Measurements from ENCODE around the gene SNRPA. TPM values are rescaled to one million over a fixed set of nuclear protein-coding genes. Genes with fewer than 3 reads are reported as not detected.

SNRPA gene
- total and polyA plus RNA-seq, 2 of the 4 experiments (the other 2 are of a cell fraction) = 30.3 to 81.3 TPM

GRCh38 chr19:40713939-40714338 lies 37.1 kb upstream of the SNRPA start:
- H3K56ac ChIP-seq (ENCODE audit: extremely low read depth, insufficient read depth, low read length) = no peak overlapping the region
- no peaks in the 10 kb centered on the region for H3K9me3 ChIP-seq (ENCODE audit: control insufficient read depth, insufficient read depth, low read length)
- TF ChIP-seq MXI1 (IDR thresholded peaks at IDR 0.05; ENCODE audit: borderline replicate concordance, low read depth, low read length) (no peak), MAZ (IDR thresholded peaks at IDR 0.05; ENCODE audit: borderline replicate concordance, low read depth, low read length) (no peak)
- H3K79me1 ChIP-seq (ENCODE audit: low read depth in 1 of 2, low read length in 2 of 2) = peaks cover 14 to 40% of the 10 kb centered on the region in 2 experiments; a peak in 3 of 4 replicates
- no peaks in the 10 kb centered on the region for H3K27me3 ChIP-seq (ENCODE audit: control insufficient read depth, insufficient read depth, low read length)
- no peak overlapping the region for H2BK5ac ChIP-seq (ENCODE audit: low read depth, low read length, poor library complexity, severe bottlenecking)
- peaks cover 7% of the 10 kb centered on the region; the same call in 1 of the 2 replicates for H4K20me1 ChIP-seq (ENCODE audit: insufficient read depth, low read length)
- peak overlapping the region; percentile 92; the same call in 1 of the 2 replicates for H3K27ac ChIP-seq (ENCODE audit: insufficient read depth, low read length)
- H2BK15ac ChIP-seq (ENCODE audit: low read depth, low read length) = 0 out of 3 replicates have a peak overlapping the region, but pooled peaks have one; percentile 48
- no peak for DNase-seq
- H3K4ac ChIP-seq (ENCODE audit: low read depth, low read length) = peak overlapping the region; percentile 97
- H3K4me3 ChIP-seq (ENCODE audit: insufficient read depth, low read depth, low read length) = no peak overlapping the region
- peaks cover 3% of the 10 kb centered on the region for H3K4me1 ChIP-seq (ENCODE audit: control insufficient read depth, insufficient read depth, low read length)
- 0 out of 2 replicates have a peak, but pooled peaks cover 2% of the 10 kb centered on the region for H3K9me1 ChIP-seq (ENCODE audit: insufficient read depth, low read length)
- ATAC-seq (ENCODE audit: low read depth) = no peak
- no peak overlapping the region for H2BK20ac ChIP-seq (ENCODE audit: low read depth, low read length)
- H4K5ac ChIP-seq (ENCODE audit: low read depth, low read length) = no peak overlapping the region; the same call in 1 of the 2 replicates
- H3K4me2 ChIP-seq (ENCODE audit: low read depth, low read length) = no peak overlapping the region; the same call in 1 of the 2 replicates
- CTCF ChIA-PET = no interaction called here
- intact Hi-C loops (cut with micrococcal nuclease) = loop anchor here (2.0 kb wide), 2 partner anchors 23 to 51 kb away; partner anchors contain the start of gene NUMBL
- in situ Hi-C loops (cut with MboI; ENCODE audit: low sequenced_read_pairs) = no loop called here
- H4K91ac ChIP-seq (ENCODE audit: insufficient read depth, low read depth, low read length) = peak overlapping the region; percentile 6; the same call in 1 of the 2 replicates
- WGBS, 2 experiments (ENCODE audit: extremely low coverage in 2 of 2, insufficient read length in 1 of 2) = no CpG with 5 or more reads among the region's 11 CpGs
- POLR2A ChIA-PET (ENCODE audit: unreplicated experiment) = no interaction called here
- no peak overlapping the region for H2AFZ ChIP-seq (replicated peaks; ENCODE audit: low read length, poor library complexity)
- H2AK9ac ChIP-seq (replicated peaks; ENCODE audit: low read depth, low read length, poor library complexity) = no peak overlapping the region
- peak overlapping the region in 1 of 2 experiments; percentile 98; a peak in 3 of 4 replicates for H4K8ac ChIP-seq (ENCODE audit: low read depth in 2 of 2, low read length in 2 of 2)
- peak overlapping the region; percentile 68; the same call in 1 of the 2 replicates for H3K9ac ChIP-seq (ENCODE audit: low read depth, low read length)
- no peak overlapping the region for H2BK120ac ChIP-seq (ENCODE audit: low read depth, low read length)
- peak overlapping the region; percentile 90 for H3K14ac ChIP-seq (replicated peaks; ENCODE audit: low read depth, low read length)
- H2AK5ac ChIP-seq (ENCODE audit: low read depth, low read length) = peak overlapping the region; percentile 97
- H3K23ac ChIP-seq (ENCODE audit: low read depth, low read length) = no peak overlapping the region
- dilution Hi-C loops (cut with HindIII; ENCODE audit: low sequenced_read_pairs, unreplicated experiment) = no loop called here
- BruUV-seq (replicated peaks) = no TSS peak
- peaks cover 9% of the 10 kb centered on the region; the same call in 1 of the 2 replicates for H3K36me3 ChIP-seq (ENCODE audit: control insufficient read depth, insufficient read depth, low read length)
- H3K18ac ChIP-seq (ENCODE audit: low read depth, low read length) = no peak overlapping the region
